T-helper 2 cell treated with Interferon-gamma antibody and Interleukin-4, amounts not matched to agents 100 ng/mL and 5 ng/mL, for 36 hours (primary cell): ENCODE results near the gene SEL1L2. TPM values are rescaled to one million over a fixed set of nuclear protein-coding genes. Genes with fewer than 3 reads are reported as not detected.

Experiments used
- intact Hi-C: fragments of 100-400 bp; cut with micrococcal nuclease; formaldehyde crosslinking; loops from one replicate; pipeline ENCODE4 v1.15.1; 2023
- total RNA-seq: library from RNA; stranded (reverse); gene quantifications from 2 replicates; pipeline ENCODE4 v1.2.3, GENCODE V29; 2022

SEL1L2 gene
- total RNA-seq, 1 donor from 2014 or later = not detected

- intact Hi-C loops = no loop called here
These were observed 120.2 kb downstream of the SEL1L2 start for GRCh38 chr20:13870170-13870748.

- intact Hi-C loops = no loop called here
These were observed 122.1 kb downstream of the SEL1L2 start for GRCh38 chr20:13868331-13868730.

- intact Hi-C loops = no loop called here
These were observed 124.5 kb downstream of the SEL1L2 start for GRCh38 chr20:13865791-13866351.

GRCh38 chr20:13865156-13865555 lies 125.3 kb downstream of the SEL1L2 start:
- intact Hi-C loops = no loop called here

- intact Hi-C loops = no loop called here
These were observed 127.2 kb downstream of the SEL1L2 start for GRCh38 chr20:13863244-13863643.

GRCh38 chr20:13862245-13862644 lies 128.2 kb downstream of the SEL1L2 start:
- intact Hi-C loops = no loop called here

GRCh38 chr20:13858871-13859270 lies 131.5 kb downstream of the SEL1L2 start:
- intact Hi-C loops = no loop called here

- intact Hi-C loops = no loop called here
These were observed 132.0 kb downstream of the SEL1L2 start for GRCh38 chr20:13858439-13858838.

- intact Hi-C loops = no loop called here
These were observed 132.5 kb downstream of the SEL1L2 start for GRCh38 chr20:13857961-13858360.

- intact Hi-C loops = no loop called here
These were observed 133.1 kb downstream of the SEL1L2 start for GRCh38 chr20:13857304-13857703.

GRCh38 chr20:13856354-13856753 lies 134.1 kb downstream of the SEL1L2 start:
- intact Hi-C loops = no loop called here

GRCh38 chr20:13855613-13856012 lies 134.8 kb downstream of the SEL1L2 start:
- intact Hi-C loops = no loop called here

GRCh38 chr20:13852306-13852705 lies 138.1 kb downstream of the SEL1L2 start:
- intact Hi-C loops = no loop called here

- intact Hi-C loops = no loop called here
These were observed 139.1 kb downstream of the SEL1L2 start for GRCh38 chr20:13851279-13851678.

- intact Hi-C loops = no loop called here
These were observed 146.1 kb downstream of the SEL1L2 start for GRCh38 chr20:13844296-13844695.

- intact Hi-C loops = no loop called here
These were observed 149.2 kb downstream of the SEL1L2 start for GRCh38 chr20:13841206-13841605.

- intact Hi-C loops = no loop called here
These were observed 150.3 kb downstream of the SEL1L2 start for GRCh38 chr20:13840093-13840465.

- intact Hi-C loops = no loop called here
These were observed 150.9 kb downstream of the SEL1L2 start for GRCh38 chr20:13839421-13840092.

- intact Hi-C loops = no loop called here
These were observed 151.8 kb downstream of the SEL1L2 start for GRCh38 chr20:13838664-13839063.

- intact Hi-C loops = no loop called here
These were observed 158.9 kb downstream of the SEL1L2 start for GRCh38 chr20:13831476-13831875.

GRCh38 chr20:13825465-13825864 lies 164.9 kb downstream of the SEL1L2 start:
- intact Hi-C loops = no loop called here

GRCh38 chr20:13824459-13824858 lies 166.0 kb downstream of the SEL1L2 start:
- intact Hi-C loops = no loop called here

- intact Hi-C loops = no loop called here
These were observed 168.0 kb downstream of the SEL1L2 start for GRCh38 chr20:13822459-13822858.
